Measurements from ENCODE around the gene KIFC3.
"Not testable (repeated sequence)": the region's sequence is repeated elsewhere in the genome, so short reads cannot be mapped to it uniquely, and the experiment has no call there.

Gene KIFC3

DNA sequence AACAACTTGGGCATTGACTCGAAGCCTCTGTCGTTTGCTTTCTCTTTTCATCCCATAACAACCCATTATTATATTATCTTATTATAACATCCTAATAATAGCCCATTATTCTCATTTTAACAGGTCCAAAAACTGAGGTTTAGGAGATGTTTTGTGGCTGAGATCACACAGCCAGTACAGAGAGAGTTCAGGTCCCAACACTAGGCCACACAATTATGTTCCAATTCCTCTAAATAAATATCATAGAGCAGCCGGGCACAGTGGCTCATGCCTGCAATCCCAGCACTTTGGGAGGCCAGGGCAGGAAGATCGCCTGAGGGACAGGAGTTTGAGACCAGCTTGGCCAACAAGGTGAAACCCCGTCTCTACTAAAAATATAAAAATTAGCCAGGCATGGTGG is 40.3 kb upstream of the KIFC3 start:
- TF ChIP-seq, protein P1, sequence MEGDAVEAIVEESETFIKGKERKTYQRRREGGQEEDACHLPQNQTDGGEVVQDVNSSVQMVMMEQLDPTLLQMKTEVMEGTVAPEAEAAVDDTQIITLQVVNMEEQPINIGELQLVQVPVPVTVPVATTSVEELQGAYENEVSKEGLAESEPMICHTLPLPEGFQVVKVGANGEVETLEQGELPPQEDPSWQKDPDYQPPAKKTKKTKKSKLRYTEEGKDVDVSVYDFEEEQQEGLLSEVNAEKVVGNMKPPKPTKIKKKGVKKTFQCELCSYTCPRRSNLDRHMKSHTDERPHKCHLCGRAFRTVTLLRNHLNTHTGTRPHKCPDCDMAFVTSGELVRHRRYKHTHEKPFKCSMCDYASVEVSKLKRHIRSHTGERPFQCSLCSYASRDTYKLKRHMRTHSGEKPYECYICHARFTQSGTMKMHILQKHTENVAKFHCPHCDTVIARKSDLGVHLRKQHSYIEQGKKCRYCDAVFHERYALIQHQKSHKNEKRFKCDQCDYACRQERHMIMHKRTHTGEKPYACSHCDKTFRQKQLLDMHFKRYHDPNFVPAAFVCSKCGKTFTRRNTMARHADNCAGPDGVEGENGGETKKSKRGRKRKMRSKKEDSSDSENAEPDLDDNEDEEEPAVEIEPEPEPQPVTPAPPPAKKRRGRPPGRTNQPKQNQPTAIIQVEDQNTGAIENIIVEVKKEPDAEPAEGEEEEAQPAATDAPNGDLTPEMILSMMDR (IDR thresholded peaks at IDR 0.05; ENCODE audit: low read length, missing control alignments): no peak
- no peak for DNase-seq (ENCODE audit: low read depth)
- no peak overlapping the region for H3K4me3 ChIP-seq (replicated peaks; ENCODE audit: low read depth, low read length)

DNA sequence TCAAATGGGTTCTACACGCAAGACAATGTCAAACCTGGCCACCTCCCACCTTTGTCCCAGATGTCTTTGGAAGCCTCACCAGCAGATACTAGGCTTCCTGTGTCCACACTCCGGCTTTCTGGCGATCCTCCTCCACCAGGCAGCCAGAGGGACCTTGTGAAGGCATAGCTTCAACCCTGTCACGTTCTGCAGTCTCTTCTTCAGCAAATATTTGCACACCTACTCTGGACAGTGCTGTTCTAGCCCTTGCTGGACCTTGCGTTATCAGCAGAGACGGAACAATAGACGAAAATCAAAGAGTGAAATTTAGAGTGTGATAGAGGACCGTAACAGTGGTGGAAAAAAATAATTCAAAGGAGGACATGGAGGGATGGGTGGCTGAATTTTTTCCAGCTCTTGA is 38.5 kb upstream of the KIFC3 start:
- H3K4me3 ChIP-seq (replicated peaks; ENCODE audit: low read depth, low read length): no peak overlapping the region
- TF ChIP-seq, protein P1 (IDR thresholded peaks at IDR 0.05; ENCODE audit: low read length, missing control alignments): no peak
- no peak for DNase-seq (ENCODE audit: low read depth)

DNA sequence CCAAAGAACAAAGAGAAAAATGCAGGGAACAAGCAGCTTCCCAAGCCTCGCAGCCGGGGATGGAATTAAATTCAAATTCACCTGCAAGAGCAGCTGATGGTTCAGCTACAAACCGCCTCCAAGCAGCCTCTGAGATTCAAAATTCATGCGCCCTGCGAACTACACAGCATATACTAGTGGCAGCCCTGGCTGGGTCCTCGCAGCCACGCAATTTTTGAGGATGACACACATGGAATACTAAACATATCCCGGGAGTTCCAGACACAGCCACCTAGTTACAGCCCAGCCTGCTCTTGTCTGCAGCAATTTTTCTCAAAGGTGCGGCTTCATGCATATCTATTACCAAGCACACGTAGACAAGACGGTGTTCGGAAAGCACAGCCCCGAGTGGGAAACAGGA is 35.9 kb upstream of the KIFC3 start:
- H3K4me3 ChIP-seq (replicated peaks; ENCODE audit: low read depth, low read length): no peak overlapping the region
- no peak for DNase-seq (ENCODE audit: low read depth)
- TF ChIP-seq, protein P1 (IDR thresholded peaks at IDR 0.05; ENCODE audit: low read length, missing control alignments): no peak

DNA sequence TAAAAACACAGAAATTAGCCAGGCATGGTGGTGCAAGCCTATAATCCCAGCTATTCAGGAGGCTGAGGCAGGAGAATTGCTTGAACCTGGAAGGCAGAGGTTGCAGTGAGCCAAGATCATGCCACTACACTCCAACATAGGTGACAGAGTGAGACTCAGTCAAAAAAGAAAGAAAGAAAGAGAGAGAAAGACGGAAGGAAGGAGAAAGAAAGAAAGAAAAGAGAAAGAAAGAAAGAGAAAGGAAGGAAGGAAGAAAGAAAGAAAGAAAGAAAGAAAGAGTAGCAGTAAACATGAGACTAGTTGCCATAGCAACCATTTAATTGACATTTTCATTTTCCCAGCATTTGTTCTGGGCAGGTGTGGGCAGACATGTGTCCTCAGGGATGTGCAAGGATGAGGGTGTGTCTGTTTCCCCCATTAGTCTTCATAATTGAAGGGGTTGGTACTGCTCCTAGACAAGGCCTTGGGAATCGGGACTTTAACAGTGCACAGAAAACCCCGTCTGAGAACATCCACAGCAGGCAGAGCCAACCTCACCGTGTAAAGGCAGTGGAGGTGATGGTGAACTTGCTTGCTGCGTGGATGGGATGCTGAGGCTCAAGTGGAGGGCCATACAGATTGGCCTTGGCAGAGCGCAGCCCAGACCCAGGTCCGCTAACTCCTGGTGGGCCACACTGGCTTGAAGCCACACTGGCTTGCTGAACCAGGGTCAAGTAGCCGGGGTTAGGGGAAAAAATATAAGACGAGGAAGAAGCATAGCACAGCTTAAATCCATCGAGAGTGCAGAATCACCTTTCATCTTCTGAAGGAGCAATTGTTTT is 35.2 kb upstream of the KIFC3 start:
- no peak for DNase-seq (ENCODE audit: low read depth)
- no peak overlapping the region for H3K4me3 ChIP-seq (replicated peaks; ENCODE audit: low read depth, low read length)
- TF ChIP-seq, protein P1 (IDR thresholded peaks at IDR 0.05; ENCODE audit: low read length, missing control alignments): no peak

DNA sequence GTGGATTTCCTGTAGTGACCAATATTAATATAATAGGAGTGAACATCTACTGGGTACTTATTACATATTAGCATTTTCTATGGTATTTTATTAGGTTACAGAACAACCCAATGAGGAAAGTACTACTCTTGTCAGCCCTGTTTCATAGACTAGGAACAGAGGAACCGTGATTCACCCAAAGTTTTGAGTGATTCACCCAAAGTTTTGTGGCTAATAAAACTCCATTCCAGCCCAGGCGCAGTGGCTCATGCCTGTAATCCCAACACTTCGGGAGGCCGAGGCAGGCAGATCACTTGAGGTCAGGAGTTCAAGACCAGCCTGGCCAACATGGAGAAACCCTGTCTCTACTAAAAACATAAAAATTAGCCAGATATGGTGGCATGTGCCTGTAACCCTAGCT is 33.1 kb upstream of the KIFC3 start:
- not testable (repeated sequence) for DNase-seq (ENCODE audit: low read depth); H3K4me3 ChIP-seq (replicated peaks; ENCODE audit: low read depth, low read length)

DNA sequence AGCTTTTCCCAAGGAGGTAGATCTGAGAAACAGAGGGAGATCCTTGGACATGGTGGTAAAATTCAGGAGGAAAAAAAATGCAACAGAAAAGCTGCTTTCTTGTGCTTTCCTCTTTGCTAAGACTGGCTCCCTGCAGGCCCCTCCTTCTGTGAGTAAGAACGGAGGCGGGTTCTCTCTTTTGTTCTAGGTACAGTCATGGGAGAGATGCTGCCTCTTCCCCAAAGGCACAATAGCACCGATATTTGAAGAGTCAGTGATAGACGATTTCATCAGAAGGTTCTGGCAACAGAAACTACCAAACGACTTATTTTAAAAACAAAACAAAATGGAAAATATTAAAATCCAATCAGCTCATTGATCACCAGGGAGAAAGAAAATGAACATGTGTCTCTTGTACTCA is 32.6 kb upstream of the KIFC3 start:
- DNase-seq (ENCODE audit: low read depth): no peak
- H3K4me3 ChIP-seq (replicated peaks; ENCODE audit: low read depth, low read length): no peak overlapping the region
- TF ChIP-seq, protein P1 (IDR thresholded peaks at IDR 0.05; ENCODE audit: low read length, missing control alignments): no peak

DNA sequence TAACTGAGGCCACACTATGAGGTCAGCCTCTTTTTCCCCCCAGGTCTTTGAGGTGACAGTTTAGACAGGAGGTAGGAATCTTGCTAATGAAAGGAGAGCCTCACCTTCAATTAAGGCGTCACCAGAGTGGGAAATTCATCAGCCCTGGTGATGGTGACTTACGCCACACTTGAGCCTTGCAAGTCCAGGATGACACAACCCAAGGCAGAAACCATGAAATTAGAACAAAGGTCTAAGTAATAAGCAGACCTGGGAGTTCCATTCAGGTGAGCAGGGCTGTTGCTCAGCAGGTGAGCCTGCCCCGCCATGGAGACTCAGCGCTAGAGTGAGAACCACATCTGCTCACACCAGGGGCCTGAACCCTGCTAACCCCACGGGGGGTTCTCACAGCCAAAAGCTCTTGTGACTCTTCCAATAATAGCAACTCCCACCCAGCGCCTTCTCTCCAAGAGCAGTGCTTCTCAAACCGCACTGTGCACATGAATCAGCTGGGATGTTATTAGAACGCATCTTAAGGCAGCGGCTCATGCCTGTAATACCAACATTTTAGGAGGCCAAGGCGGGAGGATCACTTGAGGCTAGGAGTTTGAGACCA is 28.7 kb upstream of the KIFC3 start:
- TF ChIP-seq, protein P1 (IDR thresholded peaks at IDR 0.05; ENCODE audit: low read length, missing control alignments): no peak
- H3K4me3 ChIP-seq (replicated peaks; ENCODE audit: low read depth, low read length): no peak overlapping the region
- DNase-seq (ENCODE audit: low read depth): no peak

Data from fibroblast of pulmonary artery (primary cell).